Stimulated activated CD8-positive, alpha-beta memory T cell treated with anti-CD3 and anti-CD28 coated beads, Interleukin-12 subunit alpha, Interleukin-12 subunit beta, amount 100 ng/mL, for 24 hours (primary cell): ENCODE results near the gene RPS29.
"Not testable (repeated sequence)": the region's sequence is repeated elsewhere in the genome, so short reads cannot be mapped to it uniquely, and the experiment has no call there.

ENCODE experiments used
- DNase-seq: peaks from one replicate; pipeline ENCODE4 v3.0.0-alpha.2; 2020; ENCODE audit errors: extremely low read depth

RPS29 gene

DNA sequence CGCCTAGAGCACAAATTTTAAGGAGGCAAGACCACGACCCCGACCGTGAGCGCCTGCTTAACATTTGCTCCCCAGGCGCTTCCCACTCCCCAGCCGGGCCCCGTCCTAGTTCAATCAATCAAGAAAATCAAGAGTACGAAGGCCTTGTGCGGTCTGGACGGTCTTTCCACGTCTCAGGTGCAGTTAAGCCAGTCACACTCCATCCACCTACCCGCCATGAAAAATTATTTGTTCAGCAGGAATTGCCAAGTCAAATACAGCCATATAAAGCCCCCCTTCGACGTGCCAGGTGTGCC is 12.0 kb upstream of the RPS29 start:
- no peak for DNase-seq

DNA sequence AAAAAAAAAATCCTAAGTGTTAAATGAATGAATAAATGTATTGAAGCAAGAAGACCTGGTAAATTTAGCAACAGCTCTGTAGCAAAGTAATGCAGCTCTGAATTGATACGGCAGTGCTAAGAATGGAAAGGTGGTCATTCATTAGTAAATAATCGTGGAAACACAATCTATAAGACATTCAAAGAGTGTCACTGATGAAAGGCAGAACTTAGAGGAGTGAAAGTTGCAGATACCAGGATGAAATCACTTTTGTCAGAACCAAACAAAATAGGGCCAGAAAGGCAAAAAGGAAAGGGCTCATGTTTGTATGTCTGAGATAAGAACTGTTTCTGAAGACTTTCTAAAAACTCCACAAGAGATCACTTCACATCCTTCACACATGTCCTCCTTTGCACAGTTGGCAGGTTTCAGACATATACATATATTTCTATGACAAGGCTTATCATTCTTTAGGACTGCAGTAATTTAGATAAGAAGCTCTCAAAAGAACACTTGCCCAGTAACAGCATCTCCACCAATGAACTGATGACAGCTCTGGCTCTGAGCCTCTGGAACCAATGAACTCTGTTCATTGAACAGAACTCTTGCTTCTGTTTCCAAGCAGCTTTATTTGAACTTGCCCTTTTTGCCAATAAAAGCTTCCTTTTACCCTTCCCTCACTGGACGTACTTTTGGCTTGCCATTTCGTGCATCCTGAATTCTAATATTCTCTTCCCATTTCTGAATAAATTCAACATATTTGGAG is 8.3 kb upstream of the RPS29 start:
- no peak for DNase-seq

DNA sequence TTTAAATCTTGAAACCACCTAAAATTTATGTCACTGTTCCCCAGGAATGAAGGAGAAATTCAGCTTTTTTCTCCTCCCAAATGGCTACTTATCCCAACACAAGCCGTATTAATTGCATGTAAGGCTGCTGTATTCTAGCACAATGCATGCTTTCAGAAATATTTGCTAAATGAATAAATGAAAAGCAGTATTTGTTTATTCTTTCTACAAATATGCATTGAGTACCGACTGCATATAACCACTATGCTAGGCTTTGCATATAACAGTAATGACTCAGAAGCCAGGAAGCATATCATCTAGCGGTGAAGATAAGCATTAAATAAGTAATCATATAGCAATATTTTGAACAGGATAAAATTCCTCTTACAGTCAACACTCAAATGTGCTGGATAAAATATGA is 6.8 kb upstream of the RPS29 start:
- DNase-seq: no peak

DNA sequence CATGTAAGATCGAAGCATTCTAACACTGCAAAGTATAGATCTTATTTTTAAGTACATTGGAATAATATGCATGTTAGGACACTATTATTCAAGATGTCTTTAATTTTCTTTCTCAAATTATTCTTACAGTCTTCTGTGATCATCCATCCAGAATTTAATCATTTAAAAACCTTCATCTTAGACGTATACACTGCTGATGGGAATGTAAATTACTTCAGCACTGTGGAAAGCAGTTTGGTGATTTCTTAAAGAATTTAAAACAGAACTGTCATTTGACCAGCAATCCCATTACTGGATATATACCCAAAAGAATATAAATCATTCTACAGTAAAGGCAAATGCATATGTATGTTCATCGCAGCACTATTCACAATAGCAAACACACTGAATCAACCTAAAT is 3.2 kb upstream of the RPS29 start:
- no peak for DNase-seq

DNA sequence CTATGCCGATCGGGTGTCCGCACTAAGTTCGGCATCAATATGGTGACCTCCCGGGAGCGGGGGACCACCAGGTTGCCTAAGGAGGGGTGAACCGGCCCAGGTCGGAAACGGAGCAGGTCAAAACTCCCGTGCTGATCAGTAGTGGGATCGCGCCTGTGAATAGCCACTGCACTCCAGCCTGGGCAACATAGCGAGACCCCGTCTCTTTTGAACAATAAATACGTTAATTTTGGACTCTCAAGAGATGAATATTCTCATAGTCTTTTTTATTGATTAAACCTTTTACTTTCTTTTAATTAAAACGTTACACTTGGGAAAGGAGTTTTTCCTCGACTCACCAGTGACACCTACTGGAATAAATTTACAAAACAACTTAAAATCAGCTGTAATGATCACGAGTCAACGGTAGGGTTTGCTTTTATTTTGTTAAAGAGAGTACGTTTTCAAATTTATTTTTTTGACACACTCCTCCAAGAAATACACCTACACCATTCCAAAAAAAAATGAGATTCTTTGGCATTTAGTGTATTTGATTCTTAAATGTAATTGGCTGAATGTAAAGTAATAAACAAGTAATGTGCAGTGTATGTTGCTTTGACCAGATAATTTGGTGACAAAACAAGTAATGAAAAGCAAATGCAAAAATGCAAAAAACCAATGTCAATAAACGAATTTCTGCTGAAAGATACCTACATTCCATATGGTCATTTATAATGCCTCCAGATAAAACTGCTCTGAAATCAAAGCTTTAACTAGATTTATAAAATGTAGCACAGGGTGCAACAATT is 687 bp upstream of the RPS29 start:
- DNase-seq: peak; percentile 28

DNA sequence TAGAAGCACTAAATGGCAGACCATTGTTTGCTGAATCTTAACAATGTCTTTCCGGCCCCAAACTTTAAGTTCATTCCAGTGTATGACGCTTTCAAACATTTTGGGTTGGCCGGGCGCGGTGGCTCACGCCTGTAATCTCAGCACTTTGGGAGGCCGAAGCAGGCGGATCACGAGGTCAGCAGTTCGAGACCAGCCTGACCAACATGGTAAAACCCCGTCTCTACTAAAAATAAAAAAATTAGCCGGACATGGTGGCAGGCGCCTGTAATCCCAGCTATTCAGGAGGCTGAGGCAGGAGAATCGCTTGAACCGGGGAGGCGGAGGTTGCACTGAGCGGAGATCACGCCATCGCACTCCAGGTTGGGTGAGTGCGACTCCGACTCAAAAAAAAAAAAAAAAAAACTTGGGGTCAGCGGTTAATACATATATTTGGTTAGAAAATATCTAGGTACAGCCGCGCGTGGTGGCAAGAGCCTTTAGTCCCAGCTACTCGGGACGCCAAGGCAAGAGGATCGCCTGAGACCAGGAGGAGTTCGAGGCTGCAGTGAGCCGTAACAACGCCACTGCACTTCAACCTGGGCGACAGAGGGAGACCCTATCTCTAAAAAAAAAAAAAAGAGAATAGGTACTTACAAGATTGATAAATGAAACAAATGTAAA is 1.1 kb downstream of the RPS29 start:
- DNase-seq: not testable (repeated sequence)

DNA sequence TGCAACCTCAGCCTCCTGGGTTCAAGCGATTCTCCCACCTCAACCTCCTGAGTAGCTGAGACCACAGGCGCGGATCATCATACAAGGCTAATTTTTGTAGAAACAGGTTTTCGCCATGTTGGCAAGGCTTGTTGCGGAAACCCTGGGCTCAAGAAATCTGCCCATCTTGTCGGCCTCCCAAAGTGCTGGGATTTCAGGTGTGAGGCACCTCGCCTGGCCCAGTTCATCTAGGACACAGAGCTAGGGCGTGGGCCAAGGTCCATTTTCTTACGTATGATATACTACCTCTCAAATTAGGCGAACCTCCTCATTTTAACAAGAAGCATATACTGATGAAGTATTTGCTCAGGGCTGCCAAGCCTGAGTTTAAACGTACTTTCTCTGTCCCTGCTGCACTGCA is 2.1 kb downstream of the RPS29 start:
- no peak for DNase-seq

DNA sequence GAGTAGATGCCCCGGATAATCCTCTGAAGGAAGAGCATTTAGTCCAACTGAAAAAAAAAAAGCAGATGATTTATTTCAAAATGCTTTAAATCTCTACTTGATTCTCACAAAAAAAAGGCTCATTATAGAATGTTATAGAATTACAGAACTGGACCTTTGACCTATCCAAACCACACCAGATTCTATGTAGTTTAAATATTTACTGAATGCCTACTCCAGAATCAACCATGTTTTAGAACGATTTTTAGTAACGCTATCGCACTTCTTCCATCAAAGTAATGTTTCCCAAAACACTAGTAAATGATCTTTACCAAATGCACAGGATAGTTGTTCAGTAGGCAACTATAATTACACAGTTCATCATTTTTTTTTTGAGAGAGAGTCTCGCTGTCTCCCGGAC is 2.6 kb downstream of the RPS29 start:
- no peak for DNase-seq

DNA sequence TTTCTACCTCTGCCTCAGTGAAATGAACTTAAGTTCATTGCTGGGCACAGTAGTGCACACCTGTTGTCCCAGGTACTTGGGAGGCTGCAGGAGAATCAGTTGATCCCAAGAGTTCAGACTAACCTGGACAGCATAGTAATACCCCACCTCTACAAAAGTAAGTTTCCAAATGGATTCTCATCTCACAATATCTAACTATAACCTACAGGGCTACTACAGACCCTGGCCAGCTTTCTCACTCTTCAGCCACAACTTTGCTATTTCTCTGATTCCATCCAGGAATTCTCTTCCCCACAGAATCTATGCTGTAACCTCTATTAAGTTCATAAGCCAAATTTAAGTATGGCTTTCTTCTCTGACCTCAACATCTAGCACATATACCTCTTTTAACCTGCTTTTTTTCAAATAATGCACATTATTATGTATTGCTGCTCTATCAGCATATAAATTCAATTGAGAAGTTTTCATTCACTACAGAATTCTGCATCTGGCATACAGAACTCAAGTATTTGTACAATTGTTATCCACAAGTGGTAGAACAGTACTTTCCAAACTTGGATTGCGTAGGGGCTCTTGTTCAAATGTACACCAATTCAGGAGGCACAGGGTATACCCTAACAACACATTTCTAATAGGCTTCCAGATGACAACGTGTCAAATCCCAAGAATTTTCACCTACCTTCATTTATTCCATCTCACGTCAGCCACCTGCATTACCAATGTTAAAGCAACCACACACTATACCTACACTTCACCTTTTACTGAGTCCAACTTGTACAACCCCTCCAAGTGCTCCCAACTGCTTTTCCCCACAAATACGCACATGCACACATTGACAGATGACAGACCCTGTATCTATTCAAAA is 3.8 kb downstream of the RPS29 start:
- no peak for DNase-seq

DNA sequence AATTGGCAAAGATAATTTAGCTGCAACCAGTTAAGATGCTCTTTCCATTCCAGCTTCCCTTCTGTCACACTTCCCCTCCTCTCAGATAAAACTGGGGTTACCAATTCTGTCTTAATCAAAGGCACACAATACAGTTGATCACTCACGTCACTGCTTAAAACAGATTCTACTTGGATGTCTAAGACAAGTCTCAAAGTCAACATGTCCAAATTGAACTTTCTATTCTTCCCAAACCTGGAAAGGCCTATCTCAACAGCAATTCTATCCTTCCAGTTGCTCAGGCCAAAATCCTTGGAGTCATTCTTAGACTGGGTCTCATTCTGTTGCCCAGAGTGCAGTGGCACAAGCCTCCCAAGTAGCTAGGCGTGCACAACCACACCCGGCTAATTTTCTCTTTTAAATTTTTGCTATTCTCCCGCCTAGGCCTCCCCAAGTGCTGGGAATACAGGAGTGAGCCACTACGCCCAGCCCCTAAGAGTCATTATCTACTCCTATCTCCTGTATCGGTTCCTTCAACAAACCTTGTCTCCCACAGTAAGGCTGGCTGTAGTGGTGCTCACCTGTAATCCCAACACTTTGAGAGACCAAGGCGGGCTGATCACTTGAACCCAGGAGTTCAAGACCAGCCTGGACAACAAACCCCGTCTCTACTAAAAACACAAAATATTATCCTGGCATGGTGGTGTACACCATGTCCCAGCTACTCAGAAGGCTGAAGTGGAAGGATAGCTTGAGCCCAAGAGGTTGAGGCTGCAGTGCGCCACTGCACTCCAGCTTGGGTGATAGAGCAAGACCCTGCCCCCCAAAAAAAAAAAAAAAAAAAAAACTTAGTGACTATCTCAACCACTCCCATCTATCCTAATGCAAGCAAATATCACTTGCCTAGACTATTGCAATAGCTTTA is 4.7 kb downstream of the RPS29 start:
- no peak for DNase-seq

DNA sequence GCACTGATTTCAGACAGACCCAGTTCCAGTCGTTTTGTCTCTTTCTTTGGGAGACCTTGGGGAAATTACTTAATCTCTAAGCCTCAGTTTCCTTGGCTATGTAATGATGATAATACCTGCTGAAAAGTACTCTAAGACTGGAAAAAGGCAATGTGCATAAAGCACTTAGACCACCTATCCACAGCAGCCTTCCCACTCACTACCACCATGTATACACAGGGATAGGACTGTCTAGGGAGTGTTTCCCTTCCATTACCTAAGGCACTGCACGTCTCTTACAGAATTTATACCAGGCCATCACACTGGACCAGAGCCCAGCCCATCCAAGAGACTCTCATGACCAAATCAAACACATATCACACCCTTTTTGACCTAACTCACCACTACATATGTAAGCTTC is 6.3 kb downstream of the RPS29 start:
- no peak for DNase-seq

DNA sequence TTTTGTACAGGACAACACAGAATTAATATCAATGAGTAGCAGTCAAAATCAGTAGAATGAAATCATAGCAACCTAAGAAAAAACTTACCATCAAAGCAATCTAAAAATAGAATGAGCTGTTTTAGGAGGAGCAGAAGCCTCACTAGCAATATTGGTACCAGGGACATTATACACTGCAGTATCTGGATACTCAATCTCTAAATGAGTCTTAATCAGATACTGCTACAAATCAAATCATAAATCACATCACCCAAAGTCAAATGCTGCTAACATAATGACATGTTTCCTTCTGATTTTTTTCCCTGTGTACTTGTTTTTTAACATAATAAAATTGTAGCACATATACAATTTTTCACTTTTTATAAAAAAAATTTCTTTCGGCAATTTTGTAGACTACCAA is 8.0 kb downstream of the RPS29 start:
- no peak for DNase-seq

DNA sequence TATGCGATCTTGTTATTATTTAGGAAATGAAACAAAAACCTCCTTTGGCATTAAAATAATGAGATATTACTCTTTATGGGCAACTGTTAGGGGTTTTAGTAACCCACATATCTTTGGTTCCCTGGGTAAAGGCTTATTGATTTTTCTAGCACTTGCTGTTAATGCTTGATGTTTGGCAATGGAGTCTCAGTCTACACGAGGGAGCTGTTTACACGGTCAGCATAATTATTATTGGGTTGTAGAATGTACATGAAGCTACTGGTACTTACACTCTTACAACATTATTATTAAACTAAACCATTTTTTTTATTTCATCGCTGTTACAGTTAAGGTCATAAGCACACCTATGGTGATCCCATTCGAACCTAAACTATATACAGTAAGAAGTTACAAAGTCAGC is 12.1 kb downstream of the RPS29 start:
- no peak for DNase-seq

DNA sequence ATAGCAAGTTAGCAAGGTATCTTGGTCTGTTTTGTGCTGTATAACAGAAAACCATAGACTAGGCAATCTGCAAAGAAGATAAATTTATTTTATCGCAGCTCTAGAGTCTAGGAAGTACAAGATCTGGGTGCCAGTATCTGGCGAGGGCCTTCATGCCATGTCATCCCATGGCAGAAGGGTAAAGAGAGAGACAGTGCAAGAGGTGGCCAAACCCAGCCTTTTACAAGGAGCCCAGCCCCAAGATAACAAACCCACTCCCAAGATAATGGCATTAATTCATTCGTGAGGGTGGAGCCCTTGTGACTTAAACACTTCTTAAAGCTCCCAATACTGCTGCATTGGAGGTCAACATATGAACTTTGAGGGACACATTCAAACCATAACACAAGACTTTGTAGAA is 16.9 kb downstream of the RPS29 start:
- DNase-seq: no peak

DNA sequence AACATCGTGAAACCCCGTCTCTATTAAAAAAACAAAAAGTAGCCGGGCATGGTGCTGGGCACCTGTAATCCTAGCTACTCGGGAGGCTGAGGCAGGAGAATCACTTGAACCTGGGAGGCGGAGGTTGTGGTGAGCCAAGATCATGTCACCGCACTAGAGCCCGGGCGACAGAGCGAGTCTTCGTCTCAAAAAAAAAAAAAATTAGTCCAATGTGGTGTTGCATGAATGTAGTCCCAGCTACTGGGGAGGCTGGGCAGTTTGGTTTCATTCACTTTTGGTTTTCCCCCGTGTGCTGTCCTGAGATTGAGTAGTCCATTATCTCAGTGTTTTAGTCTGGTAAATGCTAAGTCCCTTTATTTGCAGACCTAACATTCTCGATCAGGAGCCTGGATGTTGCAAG is 19.5 kb downstream of the RPS29 start:
- no peak for DNase-seq

DNA sequence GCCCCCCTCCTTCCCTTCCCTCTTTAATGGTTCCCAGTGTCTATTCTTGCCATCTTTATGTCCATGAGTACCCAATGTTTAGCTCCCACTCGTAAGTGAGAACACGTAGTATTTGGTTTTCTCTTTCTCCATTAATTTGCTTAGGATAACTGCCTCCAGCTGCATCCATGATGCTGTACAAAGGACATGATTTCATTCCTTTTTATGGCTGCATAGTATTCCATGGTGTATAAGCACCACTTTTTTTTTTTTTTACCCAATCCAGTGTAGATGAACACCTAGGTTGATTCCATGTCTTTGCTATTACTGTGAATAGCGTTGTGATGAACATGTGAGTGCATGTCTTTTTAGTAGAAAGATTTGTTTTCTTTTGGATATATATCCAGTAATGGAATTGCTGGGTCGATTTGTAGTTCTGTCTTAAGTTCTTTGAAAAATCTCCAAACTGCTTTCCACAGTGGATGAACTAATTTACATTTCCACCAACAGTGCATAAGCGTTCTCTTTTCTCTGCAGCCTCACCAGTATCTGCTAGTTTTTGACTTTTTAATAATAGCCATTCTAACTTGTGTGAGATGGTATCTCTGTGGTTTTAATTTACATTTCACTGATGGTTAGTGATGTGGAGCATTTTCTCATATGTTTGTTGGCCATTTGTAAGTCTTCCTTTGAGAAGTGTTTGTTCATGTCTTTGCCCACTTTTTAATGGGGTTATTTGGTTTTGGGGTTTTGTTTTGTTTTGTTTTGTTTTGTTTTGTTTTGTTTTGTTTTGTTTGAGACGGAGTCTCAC is 26.0 kb downstream of the RPS29 start:
- DNase-seq: no peak

DNA sequence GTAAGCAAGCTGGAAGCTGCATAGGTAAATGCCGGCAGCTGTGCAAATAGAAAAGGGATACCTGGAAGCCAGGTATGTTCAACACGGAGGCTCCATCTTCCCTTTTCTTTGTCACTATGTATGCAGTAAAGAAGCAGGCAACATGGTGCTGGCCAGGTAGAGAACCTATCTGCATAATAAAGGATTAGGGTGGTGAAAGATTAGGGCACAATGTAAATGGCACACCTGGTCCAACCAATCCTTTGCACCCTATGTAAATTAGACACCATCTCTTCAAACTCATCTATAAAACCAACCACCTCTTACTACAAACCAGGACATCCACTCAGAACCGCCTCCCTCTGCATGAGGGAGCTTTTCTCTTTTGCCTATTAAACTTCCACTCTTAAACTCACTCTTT is 32.3 kb downstream of the RPS29 start:
- no peak for DNase-seq

DNA sequence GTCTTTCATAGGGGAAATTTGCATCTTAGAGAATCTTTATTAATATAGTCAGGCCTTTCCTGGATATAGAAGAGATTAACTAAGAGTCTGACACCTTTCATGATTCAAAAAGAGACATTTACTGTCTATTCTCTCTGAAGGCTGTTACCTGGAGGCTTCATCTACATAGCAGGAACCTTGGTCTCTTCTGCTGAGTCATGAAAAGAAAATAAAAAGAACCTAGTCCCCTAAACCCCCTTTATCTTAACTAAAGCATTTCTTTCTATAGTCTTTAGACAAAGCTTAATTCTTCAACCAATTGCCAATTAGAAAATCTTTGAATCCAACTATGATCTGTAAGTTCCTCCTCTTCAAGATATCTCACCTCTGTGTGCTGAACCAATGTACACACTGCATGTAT is 33.1 kb downstream of the RPS29 start:
- DNase-seq: no peak

DNA sequence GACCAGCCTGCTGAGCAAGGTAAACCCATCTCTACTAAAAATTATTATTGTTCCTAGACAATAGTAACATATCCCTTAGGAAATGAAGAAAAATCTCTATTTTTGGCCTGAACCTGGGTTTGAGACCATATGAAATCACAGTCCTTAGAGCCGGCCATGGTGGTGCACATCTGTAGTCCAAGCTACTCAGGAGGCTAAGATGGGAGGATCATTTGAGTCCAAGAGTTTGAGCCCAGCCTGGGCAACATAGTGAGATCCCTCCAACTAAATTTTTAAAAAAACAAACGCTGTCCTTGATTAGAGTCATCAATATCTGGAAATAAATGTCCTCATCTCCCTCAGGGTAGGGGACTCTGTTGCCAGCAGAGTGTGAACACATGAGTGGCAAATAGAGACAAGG is 34.6 kb downstream of the RPS29 start:
- no peak for DNase-seq
